GM20000 (cell line): ENCODE data around the gene SCAANT1.
A peak's percentile ranks its signal among the peaks of the same experiment; 100 is the strongest.

ENCODE experiments used
- DNase-seq: peaks from one replicate; pipeline ENCODE4 v3.0.0; 2012; ENCODE audit warnings: low spot score
- CTCF ChIP-seq: IDR thresholded peaks from 2 replicates; pipeline ENCODE4 v1.5.1; 2012; ENCODE audit warnings: mild to moderate bottlenecking, control low read depth; ENCODE audit errors: extremely low read depth, missing control alignments

The SCAANT1 gene

GRCh38 chr3:63910891-63911290 is 1.3 kb downstream of the SCAANT1 start:
- no peak for TF ChIP-seq CTCF
- peak; percentile 48 for DNase-seq

DNA sequence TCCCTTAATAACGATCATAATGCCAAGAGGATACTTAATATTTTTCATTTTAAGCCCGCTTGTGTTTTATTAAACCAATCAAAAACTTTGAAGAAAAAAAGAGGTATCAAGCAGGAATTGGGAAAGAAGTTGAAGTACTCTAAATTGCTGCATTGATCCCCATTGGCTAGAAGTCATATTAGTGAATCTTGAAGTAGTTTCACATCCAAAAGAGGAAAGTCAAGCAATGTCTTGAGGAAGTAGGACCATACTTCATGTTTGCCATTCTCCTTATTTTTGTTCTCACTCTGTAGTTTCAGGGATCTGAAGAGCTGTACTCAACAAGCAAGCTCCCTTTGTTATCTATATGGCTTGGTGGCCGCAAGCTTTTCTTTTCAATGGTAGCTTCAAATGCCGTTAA is 2.2 kb downstream of the SCAANT1 start:
- TF ChIP-seq CTCF = no peak
- DNase-seq = no peak

GRCh38 chr3:63909431-63909830 is 2.8 kb downstream of the SCAANT1 start:
- TF ChIP-seq CTCF = no peak
- no peak for DNase-seq

DNA sequence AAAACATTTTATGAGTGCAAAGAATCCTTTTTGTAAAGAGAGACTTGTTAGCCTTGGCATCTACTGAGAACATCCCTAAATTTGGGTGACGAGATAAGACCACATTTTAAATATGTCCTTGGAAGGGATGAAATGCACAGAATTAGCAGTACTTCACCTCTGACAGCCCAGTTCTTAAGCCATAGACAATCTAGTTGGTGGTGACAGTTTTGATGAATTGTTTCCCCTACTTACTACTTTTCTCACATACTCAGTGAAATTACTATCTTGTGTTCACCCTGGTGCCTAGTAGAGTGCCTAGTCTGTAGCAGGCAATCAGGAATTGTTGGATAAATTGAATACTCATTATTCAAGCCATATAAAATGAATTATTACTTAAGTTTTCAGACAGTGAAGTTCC is 3.4 kb downstream of the SCAANT1 start:
- TF ChIP-seq CTCF = no peak
- DNase-seq = no peak

DNA sequence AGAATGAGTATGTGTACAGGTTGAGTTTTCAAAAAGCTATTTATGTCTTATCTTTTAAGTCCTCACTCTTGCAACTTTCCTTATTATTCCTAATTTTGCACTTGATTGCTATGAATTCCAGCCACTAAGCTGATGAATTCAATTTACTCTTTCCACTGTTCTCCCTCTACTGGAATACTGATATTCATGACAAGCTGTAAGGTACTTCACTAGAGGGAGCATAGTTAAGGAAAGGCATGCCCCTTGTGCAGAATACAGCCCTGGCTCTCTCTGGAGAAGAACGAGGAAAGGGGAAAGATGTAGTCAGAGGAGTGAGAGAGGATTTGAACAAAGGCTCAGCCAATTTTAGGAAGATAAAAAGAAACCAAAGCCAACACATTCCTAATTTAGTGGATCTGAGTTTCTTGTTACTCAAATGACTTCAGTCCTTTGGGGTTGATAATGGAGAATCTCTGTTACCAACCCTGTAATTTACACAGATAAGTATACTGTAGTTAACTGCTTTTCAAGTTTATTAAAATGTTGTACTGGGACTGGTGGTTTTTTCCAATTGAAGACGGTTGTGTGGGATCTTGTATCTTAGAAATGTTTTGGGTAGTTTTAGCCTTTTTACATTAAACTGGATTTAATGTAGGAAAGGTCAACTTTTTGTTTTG is 4.0 kb downstream of the SCAANT1 start:
- no peak for DNase-seq
- TF ChIP-seq CTCF = no peak

GRCh38 chr3:63905731-63906620 is 6.2 kb downstream of the SCAANT1 start:
- no peak for DNase-seq
- TF ChIP-seq CTCF = no peak

- TF ChIP-seq CTCF = no peak
- DNase-seq = no peak
Observed at GRCh38 chr3:63900459-63900858, 11.7 kb downstream of the SCAANT1 start.
